Stimulated activated memory B cell treated with anti-CD40 and anti-IgM and Interleukin-4, amounts not matched to agents 10 μg/mL and 1 μg/mL and 100 μg/mL, for 72 hours (primary cell): Measurements from ENCODE around the gene UCKL1.

ENCODE experiments used
- ATAC-seq: fragments of 150-1000 bp; cut with Tn5 transposase; 2 replicates; pipeline ENCODE4 v1.10.0; 2021
- H3K27ac Mint-ChIP-seq: one replicate; pipeline ENCODE4 v1.8.0; 2022; ENCODE audit warnings: mild to moderate bottlenecking, mixed read lengths
- H3K27me3 Mint-ChIP-seq: one replicate; pipeline ENCODE4 v1.8.0; 2022; ENCODE audit warnings: mixed read lengths
- H3K36me3 Mint-ChIP-seq: one replicate; pipeline ENCODE4 v1.8.0; 2022; ENCODE audit warnings: mixed read lengths
- H3K4me1 Mint-ChIP-seq: one replicate; pipeline ENCODE4 v1.8.0; 2022; ENCODE audit warnings: mixed read lengths
- H3K4me3 Mint-ChIP-seq: one replicate; pipeline ENCODE4 v1.8.0; 2022; ENCODE audit warnings: mild to moderate bottlenecking, moderate library complexity, mixed read lengths
- H3K9me3 Mint-ChIP-seq: one replicate; pipeline ENCODE4 v1.8.0; 2022; ENCODE audit warnings: mixed read lengths

UCKL1 gene

DNA sequence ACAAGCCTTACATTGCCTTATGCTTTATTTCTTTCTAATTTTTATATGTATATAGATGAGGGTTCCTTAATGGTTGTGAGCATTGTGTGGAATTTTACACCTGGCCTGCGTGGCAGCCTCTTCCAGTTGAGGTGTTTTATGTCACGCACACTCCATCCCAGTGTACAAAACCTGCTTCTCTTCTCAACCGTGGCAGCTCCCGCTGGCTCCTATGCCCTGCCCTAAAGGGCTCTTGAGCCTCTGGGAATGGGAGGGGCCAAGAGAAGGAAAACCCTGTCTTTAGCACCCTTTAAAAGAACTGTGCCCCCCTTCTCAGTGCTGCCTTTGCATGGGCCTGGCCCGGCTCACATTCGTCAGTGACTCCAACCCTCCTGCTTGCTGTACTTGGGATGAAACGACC lies 65.6 kb downstream of the UCKL1 start:
- Mint-ChIP-seq H3K27me3 (no peaks in the 10 kb centered on the region), H3K9me3 (no peaks in the 10 kb centered on the region), H3K36me3 (peaks cover 46% of the 10 kb centered on the region), H3K4me3 (no peak overlapping the region), H3K4me1 (peaks cover 14% of the 10 kb centered on the region), H3K27ac (no peak overlapping the region)
- no peak for ATAC-seq

DNA sequence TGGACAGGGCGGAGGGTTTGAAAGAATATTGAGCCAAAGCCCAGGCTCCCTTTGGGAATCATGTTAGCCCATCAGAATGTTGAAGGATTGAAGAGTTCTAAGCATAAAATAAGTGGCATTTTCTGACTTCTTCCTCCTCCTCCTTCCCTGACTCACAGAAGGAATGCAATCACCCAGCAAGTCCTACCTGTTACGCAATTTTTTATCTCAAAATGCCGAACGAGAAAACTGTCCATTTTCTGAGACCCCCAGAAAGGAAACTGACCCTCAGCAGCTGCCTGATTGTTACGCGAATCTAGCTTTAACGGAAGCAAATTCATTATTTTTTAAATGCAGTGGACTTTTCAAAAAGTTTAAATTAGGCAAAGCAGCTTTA lies 66.0 kb downstream of the UCKL1 start:
- H3K9me3 Mint-ChIP-seq, result no peaks in the 10 kb centered on the region
- H3K4me3 Mint-ChIP-seq, result no peak overlapping the region
- H3K36me3 Mint-ChIP-seq, result peaks cover 50% of the 10 kb centered on the region
- no peaks in the 10 kb centered on the region for H3K27me3 Mint-ChIP-seq
- ATAC-seq, result no peak
- no peak overlapping the region for H3K27ac Mint-ChIP-seq
- peaks cover 18% of the 10 kb centered on the region for H3K4me1 Mint-ChIP-seq
